ENCODE measurements around the gene TRPC6.
"Not testable (repeated sequence)": the region's sequence is repeated elsewhere in the genome, so short reads cannot be mapped to it uniquely, and the experiment has no call there.

TRPC6 gene

DNA sequence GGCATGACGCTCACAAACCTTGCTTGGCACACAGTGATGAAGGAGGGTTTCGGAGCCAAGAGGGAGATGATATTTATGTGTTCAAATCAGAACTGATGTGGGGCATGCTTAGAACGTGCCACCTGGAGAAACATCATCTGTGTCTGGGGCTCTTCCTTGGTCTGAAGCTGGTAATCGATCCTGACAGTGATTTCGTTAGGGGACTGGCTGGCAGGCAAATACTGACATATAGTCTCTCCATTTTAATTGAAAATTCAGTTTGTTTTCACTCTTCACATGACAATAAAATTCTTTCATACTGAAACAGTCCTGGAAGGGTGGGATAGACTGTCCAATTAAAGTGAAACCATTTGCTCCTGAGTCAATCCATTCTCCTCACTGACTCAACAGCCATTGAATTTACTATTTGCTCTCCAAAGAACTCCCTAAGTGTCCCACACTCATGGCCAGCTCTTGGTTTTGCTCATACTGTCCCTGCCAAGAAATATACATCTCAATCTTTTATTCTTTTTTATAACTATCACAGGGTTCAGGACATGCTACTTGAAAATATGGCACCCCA is 134.8 kb downstream of the TRPC6 start:
- H3K9me3 Mint-ChIP-seq (ENCODE audit: low read depth): peaks cover 9% of the 10 kb centered on the region
- no peaks in the 10 kb centered on the region for H3K27me3 Mint-ChIP-seq
- no peak overlapping the region for H3K27ac Mint-ChIP-seq
- no peak overlapping the region for H3K4me3 Mint-ChIP-seq
- no peaks in the 10 kb centered on the region for H3K4me1 Mint-ChIP-seq (ENCODE audit: low read depth)
- no peaks in the 10 kb centered on the region for H3K36me3 Mint-ChIP-seq

DNA sequence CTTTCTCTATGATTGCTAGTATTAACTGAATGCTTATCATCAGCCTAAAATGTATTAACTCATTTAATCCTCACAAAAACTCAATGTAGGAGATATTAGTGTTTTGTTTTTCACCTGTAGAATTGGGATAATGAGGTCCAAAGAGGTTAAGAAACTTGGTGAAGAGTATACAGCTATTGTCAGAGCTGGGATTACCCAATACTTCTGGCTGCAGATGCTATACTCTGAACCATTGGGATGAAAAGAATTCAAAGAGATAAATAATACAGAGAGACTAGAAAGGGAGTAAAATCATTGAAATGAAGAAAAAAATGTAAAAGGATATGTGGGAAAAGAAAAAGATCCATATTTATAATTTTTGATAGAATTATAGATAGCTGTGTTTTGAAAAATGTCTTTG is 137.1 kb downstream of the TRPC6 start:
- H3K36me3 Mint-ChIP-seq: no peaks in the 10 kb centered on the region
- no peaks in the 10 kb centered on the region for H3K4me1 Mint-ChIP-seq (ENCODE audit: low read depth)
- H3K27ac Mint-ChIP-seq: no peak overlapping the region
- no peaks in the 10 kb centered on the region for H3K27me3 Mint-ChIP-seq
- peaks cover 9% of the 10 kb centered on the region for H3K9me3 Mint-ChIP-seq (ENCODE audit: low read depth)
- H3K4me3 Mint-ChIP-seq: no peak overlapping the region

DNA sequence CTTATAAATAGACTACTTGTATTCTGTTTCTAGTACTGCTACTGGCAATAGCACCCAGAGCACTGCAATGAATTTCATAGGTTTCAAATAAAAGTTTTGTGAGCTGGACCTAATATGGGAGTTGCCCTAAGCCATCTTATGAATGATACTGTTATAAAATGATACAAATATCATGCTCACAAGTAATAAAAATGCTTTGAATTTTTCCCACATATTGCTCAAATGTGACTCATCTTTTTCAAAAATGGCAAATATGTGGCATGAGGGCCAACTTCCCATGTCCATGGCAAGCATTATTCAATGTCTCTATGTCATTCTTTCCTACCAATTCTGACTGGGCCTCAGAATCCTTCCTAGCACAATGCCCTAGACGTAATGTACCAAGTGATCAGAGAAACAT is 137.6 kb downstream of the TRPC6 start:
- Mint-ChIP-seq H3K4me3 (no peak overlapping the region), H3K36me3 (no peaks in the 10 kb centered on the region), H3K27ac (no peak overlapping the region), H3K4me1 (ENCODE audit: low read depth) (no peaks in the 10 kb centered on the region), H3K27me3 (no peaks in the 10 kb centered on the region), H3K9me3 (ENCODE audit: low read depth) (peaks cover 9% of the 10 kb centered on the region)

DNA sequence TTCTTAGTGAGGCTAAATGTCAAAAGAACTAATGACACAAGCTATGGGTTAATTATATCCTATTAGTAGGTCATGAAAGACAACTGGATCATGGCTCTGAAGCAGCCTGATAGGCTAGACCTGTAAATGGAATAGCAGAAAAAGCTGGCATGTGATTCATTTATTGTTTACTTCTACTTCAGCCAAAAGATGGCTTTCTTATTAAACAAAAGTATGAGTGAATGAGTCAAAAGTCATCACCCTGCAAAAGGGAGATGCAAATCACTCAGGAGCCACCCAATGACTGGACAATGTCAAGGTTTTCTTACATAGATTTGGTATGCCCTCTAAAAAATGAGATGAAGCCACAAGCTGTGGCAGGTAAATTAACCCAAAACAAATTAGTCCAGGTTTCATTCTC is 138.0 kb downstream of the TRPC6 start:
- Mint-ChIP-seq H3K27me3 (no peaks in the 10 kb centered on the region), H3K36me3 (no peaks in the 10 kb centered on the region), H3K4me3 (no peak overlapping the region), H3K4me1 (ENCODE audit: low read depth) (no peaks in the 10 kb centered on the region), H3K9me3 (ENCODE audit: low read depth) (peaks cover 9% of the 10 kb centered on the region), H3K27ac (no peak overlapping the region)

DNA sequence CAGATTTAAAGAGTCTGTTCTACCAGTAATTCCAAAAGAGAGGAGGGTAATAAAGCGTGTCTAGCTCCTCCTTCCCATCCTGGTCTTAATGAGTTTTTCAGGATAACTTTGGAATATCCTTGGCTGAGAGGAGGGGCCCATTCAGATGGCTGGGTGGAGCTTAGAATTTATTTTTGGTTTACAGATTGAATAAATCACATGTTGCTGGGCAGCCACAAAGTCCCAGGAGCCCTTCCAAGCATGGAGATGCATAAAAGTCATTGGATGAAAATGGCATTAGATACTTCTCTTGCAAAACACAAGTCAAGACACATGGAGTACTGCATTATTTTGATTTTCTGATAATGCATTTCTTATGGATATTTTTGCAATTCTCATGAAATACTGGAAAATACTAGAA is 139.0 kb downstream of the TRPC6 start:
- Mint-ChIP-seq H3K4me1 (ENCODE audit: low read depth) (no peaks in the 10 kb centered on the region), H3K27ac (no peak overlapping the region), H3K36me3 (no peaks in the 10 kb centered on the region)

DNA sequence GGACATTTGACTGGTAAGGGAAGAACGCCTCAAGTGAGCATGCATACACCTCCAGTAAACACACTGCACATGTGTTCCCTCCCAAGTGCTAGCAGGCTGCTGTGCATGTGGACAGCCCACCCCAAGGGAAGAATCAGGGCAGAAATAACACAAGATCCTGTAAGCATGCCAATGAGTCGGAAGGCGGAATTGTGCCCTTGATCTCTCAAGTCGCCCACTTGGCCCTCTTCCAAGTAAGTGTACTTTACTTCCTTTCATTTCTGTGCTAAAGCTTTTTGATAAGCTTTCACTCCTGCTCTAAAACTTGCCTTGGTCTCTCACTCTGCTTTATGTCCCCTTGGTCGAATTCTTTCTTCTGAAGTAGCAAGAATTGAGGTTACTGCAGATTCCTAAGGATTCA is 139.6 kb downstream of the TRPC6 start:
- no peaks in the 10 kb centered on the region for H3K36me3 Mint-ChIP-seq
- H3K27me3 Mint-ChIP-seq: no peaks in the 10 kb centered on the region
- H3K4me3 Mint-ChIP-seq: no peak overlapping the region
- H3K4me1 Mint-ChIP-seq (ENCODE audit: low read depth): no peaks in the 10 kb centered on the region
- H3K9me3 Mint-ChIP-seq (ENCODE audit: low read depth): peaks cover 4% of the 10 kb centered on the region
- no peak overlapping the region for H3K27ac Mint-ChIP-seq

More for the DNA sequence above, 139.0 kb downstream of the TRPC6 start:
- Mint-ChIP-seq H3K4me3 (no peak overlapping the region), H3K27me3 (no peaks in the 10 kb centered on the region), H3K9me3 (ENCODE audit: low read depth) (peaks cover 4% of the 10 kb centered on the region)

DNA sequence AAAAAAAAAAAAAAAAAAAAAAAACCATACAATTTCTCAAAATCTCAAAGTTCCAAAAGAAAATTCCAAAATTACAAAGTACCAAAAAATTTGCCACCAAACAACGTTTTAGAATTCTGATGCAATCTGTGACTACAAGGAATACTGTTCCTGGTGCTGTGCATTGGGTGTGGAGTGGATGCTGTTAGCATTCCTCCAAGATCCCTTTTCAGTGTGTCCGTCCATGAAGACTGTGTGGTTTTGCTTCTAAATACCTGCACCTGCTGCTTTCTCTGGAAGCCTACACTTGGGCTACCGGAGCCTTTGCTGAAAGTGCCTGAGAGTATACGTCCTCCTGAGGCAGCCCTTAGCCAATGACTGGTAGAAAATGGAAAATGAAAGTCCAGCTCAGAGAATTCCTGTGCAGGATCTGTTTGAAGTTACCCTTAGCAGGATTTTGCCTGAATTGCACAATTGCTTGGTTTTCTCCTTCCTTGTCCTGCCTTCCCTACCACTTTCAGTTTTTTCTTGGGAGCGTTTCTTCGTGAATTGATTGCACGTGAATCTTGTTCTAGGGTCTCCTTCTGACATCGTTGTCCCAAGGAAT is 140.8 kb downstream of the TRPC6 start:
- H3K27me3 Mint-ChIP-seq: no peaks in the 10 kb centered on the region

DNA sequence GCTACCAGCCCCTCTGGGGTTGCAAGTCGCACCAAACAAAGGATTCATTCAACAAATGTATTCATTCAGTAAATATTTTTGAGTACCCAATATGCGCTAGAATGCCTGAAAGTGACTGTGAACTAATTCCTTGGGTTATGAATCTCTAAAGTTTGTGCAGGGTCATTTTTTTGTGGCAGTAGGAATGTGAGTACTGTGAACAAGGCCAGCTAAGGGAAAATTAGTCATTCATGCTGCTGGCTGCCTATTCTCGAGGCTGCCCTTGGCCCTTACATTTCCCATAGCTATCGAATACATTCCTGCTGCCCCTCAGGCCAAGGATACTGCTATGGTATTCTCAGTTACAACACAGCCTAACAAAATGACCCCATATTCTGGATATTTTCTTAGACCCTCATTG is 141.6 kb downstream of the TRPC6 start:
- H3K4me3 Mint-ChIP-seq: no peak overlapping the region
- no peaks in the 10 kb centered on the region for H3K9me3 Mint-ChIP-seq (ENCODE audit: low read depth)
- H3K36me3 Mint-ChIP-seq: no peaks in the 10 kb centered on the region
- H3K27me3 Mint-ChIP-seq: no peaks in the 10 kb centered on the region
- no peaks in the 10 kb centered on the region for H3K4me1 Mint-ChIP-seq (ENCODE audit: low read depth)
- no peak overlapping the region for H3K27ac Mint-ChIP-seq

More for the DNA sequence above, 140.8 kb downstream of the TRPC6 start:
- H3K27ac Mint-ChIP-seq: no peak overlapping the region
- no peaks in the 10 kb centered on the region for H3K4me1 Mint-ChIP-seq (ENCODE audit: low read depth)
- no peaks in the 10 kb centered on the region for H3K36me3 Mint-ChIP-seq
- peaks cover 1% of the 10 kb centered on the region for H3K9me3 Mint-ChIP-seq (ENCODE audit: low read depth)
- H3K4me3 Mint-ChIP-seq: no peak overlapping the region

DNA sequence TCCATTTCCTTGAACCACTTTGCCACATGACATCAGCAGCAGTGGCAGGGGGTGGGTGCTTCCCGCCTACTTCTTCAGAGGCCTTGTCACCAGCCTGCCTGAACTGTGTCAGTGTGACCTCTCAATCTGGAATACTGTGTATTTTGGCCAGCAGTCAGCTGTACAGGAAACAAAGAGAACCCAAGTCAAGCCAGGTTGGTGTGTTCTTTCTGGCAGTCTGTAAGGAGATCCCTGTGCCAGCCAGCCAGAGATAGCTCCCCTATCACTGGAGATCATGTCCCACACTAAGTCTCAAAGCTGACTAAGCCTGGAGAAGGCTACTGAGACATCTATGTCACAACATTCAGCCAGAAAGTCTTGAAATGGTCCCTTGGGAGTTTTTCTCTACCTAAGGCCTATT is 142.1 kb downstream of the TRPC6 start:
- no peaks in the 10 kb centered on the region for H3K9me3 Mint-ChIP-seq (ENCODE audit: low read depth)
- H3K4me3 Mint-ChIP-seq: no peak overlapping the region
- no peak overlapping the region for H3K27ac Mint-ChIP-seq
- H3K36me3 Mint-ChIP-seq: no peaks in the 10 kb centered on the region
- no peaks in the 10 kb centered on the region for H3K27me3 Mint-ChIP-seq
- H3K4me1 Mint-ChIP-seq (ENCODE audit: low read depth): no peaks in the 10 kb centered on the region

DNA sequence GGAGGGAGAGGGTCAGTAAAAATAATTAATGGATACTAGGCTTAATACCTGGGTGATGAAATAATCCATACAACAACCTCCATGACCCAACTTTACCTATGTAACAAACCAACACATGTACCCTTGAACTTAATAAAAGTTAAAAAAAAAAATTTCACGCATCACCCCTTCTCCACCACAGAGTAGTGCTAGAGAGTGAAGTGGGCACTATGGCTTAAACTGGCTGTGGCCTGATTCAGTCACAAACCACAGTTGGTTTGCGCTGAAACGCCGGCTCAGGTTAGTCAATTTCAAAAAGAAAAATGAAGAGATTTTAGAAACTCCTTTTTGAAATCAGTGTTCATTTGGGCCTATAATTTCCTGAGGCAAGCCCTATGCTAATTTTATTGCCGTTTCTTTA is 144.3 kb downstream of the TRPC6 start:
- H3K9me3 Mint-ChIP-seq (ENCODE audit: low read depth): no peaks in the 10 kb centered on the region
- H3K27me3 Mint-ChIP-seq: no peaks in the 10 kb centered on the region
- H3K4me1 Mint-ChIP-seq (ENCODE audit: low read depth): no peaks in the 10 kb centered on the region
- H3K36me3 Mint-ChIP-seq: no peaks in the 10 kb centered on the region
- H3K4me3 Mint-ChIP-seq: no peak overlapping the region
- H3K27ac Mint-ChIP-seq: no peak overlapping the region

DNA sequence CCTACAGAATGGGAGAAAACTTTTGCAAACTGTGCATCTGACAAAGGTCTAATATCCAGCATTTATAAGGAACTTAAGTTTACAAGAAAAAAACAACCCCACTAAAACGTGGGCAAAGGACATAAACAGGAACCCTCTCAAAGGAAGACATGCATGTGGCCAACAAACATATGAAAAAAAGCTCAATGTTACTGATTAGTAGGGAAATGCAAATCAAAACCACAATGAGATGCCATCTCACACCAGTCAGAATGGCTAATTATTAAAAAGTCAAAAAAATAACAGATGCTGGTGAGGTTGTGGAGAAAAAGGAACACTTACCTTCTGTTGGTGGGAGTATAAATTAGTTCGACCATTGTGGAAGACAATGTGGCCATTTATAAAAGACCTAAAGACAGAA is 145.1 kb downstream of the TRPC6 start:
- H3K4me1 Mint-ChIP-seq (ENCODE audit: low read depth); H3K36me3 Mint-ChIP-seq; H3K9me3 Mint-ChIP-seq (ENCODE audit: low read depth); H3K27me3 Mint-ChIP-seq; H3K4me3 Mint-ChIP-seq; H3K27ac Mint-ChIP-seq: not testable (repeated sequence)

DNA sequence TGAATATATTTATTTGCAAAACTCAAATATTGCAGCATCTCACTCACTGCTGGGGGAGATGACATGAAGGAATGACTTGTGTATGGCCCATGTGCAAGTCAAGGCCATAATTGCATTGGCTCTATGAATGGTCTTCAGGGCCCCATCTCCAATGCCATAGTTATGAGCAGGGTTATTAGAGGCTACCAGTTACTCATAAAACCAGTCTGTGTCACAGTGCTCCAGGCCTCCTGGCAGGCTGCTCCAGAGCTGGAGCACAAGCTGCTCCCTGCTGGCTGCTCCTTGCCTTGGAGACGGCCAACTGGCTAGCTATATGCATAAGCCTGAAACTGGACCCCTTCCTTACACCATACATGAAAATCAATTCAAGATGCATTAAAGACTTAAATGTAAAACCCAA is 145.7 kb downstream of the TRPC6 start:
- H3K9me3 Mint-ChIP-seq (ENCODE audit: low read depth): peaks cover 3% of the 10 kb centered on the region
- no peaks in the 10 kb centered on the region for H3K27me3 Mint-ChIP-seq

DNA sequence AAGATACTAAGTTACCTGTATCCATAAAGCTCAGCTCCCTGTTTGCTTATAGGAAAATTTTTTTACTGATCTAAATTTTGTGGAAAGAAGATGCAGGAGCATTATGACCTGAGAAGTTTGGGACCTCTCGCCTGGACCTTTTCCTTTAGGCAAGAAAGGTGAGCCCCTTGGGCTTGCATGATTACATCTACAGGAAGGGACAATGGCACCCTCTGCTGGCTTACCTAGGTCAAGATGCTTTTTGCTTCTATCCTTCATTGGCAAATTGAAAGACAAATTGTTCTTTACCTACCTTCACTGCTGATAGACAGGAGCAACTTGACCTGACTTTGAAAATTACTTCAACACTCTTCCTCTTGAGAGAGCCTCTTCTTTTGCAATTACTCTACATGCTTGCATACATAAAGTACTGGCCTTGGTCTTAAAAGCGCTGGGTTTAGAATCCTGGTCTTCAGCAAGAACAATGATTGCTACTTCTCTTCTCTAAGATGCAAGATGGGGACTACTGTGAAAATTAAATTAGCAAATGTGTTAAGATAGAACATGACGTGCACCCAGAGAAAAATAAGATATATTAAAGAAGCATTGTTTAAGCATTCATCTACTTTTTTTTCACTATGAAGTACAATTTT is 147.2 kb downstream of the TRPC6 start:
- Mint-ChIP-seq H3K36me3 (no peaks in the 10 kb centered on the region), H3K4me3 (no peak overlapping the region), H3K27me3 (no peaks in the 10 kb centered on the region), H3K9me3 (ENCODE audit: low read depth) (peaks cover 4% of the 10 kb centered on the region), H3K4me1 (ENCODE audit: low read depth) (no peaks in the 10 kb centered on the region), H3K27ac (no peak overlapping the region)

More for the DNA sequence above, 145.7 kb downstream of the TRPC6 start:
- H3K36me3 Mint-ChIP-seq: no peaks in the 10 kb centered on the region
- H3K27ac Mint-ChIP-seq: no peak overlapping the region
- H3K4me1 Mint-ChIP-seq (ENCODE audit: low read depth): no peaks in the 10 kb centered on the region
- H3K4me3 Mint-ChIP-seq: no peak overlapping the region

DNA sequence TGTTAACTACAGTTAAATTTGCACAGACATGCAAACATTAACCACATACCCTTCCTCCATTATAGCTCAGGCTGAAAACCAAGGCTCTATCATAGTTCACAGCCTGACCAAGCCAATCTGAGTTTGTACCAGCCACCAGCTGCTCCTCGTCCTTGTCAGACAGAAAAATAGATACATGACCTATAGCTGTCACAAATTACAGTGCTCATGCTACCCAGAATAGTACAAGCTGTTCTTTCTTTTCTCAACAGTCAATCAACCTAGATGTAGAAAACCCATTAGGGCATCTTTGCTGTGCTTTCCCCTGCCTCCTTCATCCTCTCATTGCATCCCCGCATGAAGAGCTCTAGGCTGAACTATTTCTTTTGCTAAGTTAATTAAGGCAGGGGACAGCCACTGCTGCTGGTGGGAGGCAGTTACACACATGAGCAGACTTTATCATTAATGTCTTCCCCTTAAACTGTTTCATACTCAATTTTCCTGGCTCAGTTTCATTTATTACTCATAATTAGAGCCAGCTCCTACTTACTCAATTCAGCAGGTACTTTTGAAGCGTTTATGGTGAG is 148.3 kb downstream of the TRPC6 start:
- Mint-ChIP-seq H3K9me3 (ENCODE audit: low read depth) (peaks cover 4% of the 10 kb centered on the region), H3K36me3 (no peaks in the 10 kb centered on the region), H3K4me1 (ENCODE audit: low read depth) (no peaks in the 10 kb centered on the region), H3K4me3 (no peak overlapping the region), H3K27me3 (no peaks in the 10 kb centered on the region), H3K27ac (no peak overlapping the region)

DNA sequence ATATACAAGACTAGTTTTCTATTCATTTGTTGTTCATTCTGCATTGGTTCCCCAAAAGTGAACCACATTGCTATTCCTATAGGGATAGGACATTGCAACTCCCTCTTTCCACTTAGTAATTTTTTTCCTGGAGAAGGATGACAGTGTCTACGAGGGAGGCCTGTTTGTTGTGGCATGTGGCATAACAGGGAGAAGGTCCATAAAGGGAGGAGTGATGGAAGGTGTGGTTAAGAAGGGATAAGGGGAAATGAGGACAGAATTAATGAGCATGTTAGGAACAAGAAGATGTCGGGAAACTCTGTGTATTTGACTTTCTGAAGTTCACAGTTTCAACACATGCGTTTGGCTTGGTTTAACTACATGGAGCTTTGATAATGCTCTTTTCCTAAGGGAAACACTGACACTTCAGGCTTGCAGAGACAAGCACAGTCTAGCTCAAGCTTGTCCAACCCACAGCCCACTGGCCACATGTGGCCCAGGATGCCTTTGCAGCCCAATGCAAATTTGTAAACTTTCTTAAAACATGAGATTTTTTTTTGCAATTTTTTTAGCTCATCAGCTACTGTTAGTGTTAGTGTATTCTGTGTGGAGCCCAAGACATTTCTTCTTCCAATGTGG is 149.7 kb downstream of the TRPC6 start:
- H3K27me3 Mint-ChIP-seq: no peaks in the 10 kb centered on the region

More for the DNA sequence above, 149.7 kb downstream of the TRPC6 start:
- Mint-ChIP-seq H3K9me3 (ENCODE audit: low read depth) (peaks cover 4% of the 10 kb centered on the region), H3K27ac (no peak overlapping the region), H3K36me3 (no peaks in the 10 kb centered on the region), H3K4me3 (no peak overlapping the region), H3K4me1 (ENCODE audit: low read depth) (no peaks in the 10 kb centered on the region)

Data from activated naive CD8-positive, alpha-beta T cell (primary cell).